ENCODE data around the gene FZD7.

The FZD7 gene

GRCh38 chr2:202014759-202015211 lies 18.9 kb upstream of the FZD7 start:
- no peak for DNase-seq

- DNase-seq, result peak; percentile 70
Observed at GRCh38 chr2:202015471-202015870, 18.2 kb upstream of the FZD7 start.

GRCh38 chr2:202016579-202017227 lies 17.0 kb upstream of the FZD7 start:
- no peak for DNase-seq

GRCh38 chr2:202017940-202018339 lies 15.7 kb upstream of the FZD7 start:
- peak; percentile 43 for DNase-seq

- no peak for DNase-seq
Observed at GRCh38 chr2:202018950-202019349, 14.7 kb upstream of the FZD7 start.

- no peak for DNase-seq
Observed at GRCh38 chr2:202019689-202020450, 13.8 kb upstream of the FZD7 start.

- DNase-seq, result no peak
Observed at GRCh38 chr2:202022755-202023154, 10.9 kb upstream of the FZD7 start.

GRCh38 chr2:202023198-202023903 lies 10.3 kb upstream of the FZD7 start:
- no peak for DNase-seq

GRCh38 chr2:202023904-202024266 lies 9.8 kb upstream of the FZD7 start:
- no peak for DNase-seq

GRCh38 chr2:202024871-202025270 lies 8.8 kb upstream of the FZD7 start:
- no peak for DNase-seq

GRCh38 chr2:202025816-202026215 lies 7.8 kb upstream of the FZD7 start:
- no peak for DNase-seq

GRCh38 chr2:202026507-202026906 lies 7.1 kb upstream of the FZD7 start:
- DNase-seq, result no peak

GRCh38 chr2:202030691-202031090 lies 3.0 kb upstream of the FZD7 start:
- DNase-seq, result no peak

- no peak for DNase-seq
Observed at GRCh38 chr2:202031246-202031951, 2.3 kb upstream of the FZD7 start.

GRCh38 chr2:202032846-202033316 lies 774 bp upstream of the FZD7 start:
- peak; percentile 62 for DNase-seq

GRCh38 chr2:202034249-202035088 lies 814 bp downstream of the FZD7 start:
- DNase-seq, result peak; percentile 51

GRCh38 chr2:202035089-202035940 lies 1.7 kb downstream of the FZD7 start:
- peak; percentile 69 for DNase-seq

GRCh38 chr2:202035941-202036372 lies 2.3 kb downstream of the FZD7 start:
- no peak for DNase-seq

GRCh38 chr2:202036601-202037037 lies 3.0 kb downstream of the FZD7 start:
- DNase-seq, result no peak

GRCh38 chr2:202037086-202037485 lies 3.4 kb downstream of the FZD7 start:
- DNase-seq, result no peak
